GF-D8 (cell line): ENCODE measurements around the gene MED10.

Experiments
- DNase-seq: peaks from one replicate; lab custom pipeline; 2025; lab: John Stamatoyannopoulos, UW

MED10 gene

DNA sequence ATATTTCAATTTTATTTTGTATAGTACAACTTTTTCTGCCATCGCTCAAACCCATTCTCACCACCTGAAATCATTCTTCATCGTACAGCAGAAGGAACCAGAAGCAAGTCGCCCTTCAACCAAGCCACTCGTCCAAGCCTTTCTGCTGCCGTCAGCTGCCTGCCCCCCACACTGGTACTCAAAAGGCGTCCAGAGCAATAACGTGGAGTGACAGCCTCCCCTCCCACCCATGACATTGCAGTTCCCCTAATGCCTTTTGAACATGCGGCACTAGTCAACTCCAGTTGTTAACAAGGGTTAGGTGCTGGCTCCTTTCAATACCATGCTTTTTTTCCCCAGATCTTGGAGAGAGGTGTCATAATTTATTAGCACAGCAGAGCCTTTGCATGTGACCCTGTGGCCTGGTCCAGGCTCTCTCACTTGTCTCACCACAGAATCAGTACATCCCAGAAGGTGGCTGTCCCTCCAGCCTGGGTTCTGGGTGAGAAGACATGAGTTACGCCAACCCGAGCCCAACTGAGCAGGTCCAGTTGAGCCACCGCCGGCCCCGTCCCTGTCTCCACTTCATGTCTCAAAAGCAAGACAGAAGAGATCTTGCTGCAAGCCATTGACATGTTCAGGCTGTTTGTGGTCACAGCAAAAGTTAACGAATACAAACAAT is 20.4 kb upstream of the MED10 start:
- DNase-seq, result no peak

DNA sequence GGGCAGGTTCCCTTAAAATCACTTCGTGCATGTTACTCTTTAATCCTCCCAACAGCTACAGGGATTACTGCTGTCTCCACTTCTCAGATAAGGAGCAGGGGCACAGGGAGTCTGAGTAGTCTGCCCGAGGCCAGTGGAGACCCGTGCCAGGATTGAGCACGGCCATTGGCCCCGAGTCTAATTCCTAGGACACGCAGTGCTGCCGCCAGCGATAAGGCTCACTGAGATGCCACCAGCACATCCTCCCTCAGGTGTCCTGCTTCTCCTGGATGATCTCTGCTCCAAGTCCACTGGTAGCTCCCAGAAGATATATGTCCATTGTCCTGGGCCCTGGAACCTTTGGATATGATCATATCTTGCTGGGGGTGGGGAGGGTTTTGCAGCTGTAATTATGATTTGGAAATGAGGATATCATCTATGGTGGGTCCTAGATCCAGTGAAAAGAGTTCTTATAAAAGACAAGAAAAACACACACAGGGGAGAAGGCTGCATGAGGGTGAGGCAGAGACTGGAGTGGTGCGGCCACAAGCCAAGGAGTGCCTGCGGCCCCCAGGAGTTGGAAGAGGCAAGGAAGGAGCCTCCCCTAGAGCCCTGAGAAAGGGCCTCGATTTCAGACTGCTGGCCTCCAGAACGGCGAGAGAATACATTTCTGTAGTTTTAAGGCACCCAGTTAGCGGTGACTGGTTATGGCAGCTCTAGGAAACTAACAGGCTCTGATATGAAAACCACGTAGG is 19.4 kb upstream of the MED10 start:
- DNase-seq, result no peak

DNA sequence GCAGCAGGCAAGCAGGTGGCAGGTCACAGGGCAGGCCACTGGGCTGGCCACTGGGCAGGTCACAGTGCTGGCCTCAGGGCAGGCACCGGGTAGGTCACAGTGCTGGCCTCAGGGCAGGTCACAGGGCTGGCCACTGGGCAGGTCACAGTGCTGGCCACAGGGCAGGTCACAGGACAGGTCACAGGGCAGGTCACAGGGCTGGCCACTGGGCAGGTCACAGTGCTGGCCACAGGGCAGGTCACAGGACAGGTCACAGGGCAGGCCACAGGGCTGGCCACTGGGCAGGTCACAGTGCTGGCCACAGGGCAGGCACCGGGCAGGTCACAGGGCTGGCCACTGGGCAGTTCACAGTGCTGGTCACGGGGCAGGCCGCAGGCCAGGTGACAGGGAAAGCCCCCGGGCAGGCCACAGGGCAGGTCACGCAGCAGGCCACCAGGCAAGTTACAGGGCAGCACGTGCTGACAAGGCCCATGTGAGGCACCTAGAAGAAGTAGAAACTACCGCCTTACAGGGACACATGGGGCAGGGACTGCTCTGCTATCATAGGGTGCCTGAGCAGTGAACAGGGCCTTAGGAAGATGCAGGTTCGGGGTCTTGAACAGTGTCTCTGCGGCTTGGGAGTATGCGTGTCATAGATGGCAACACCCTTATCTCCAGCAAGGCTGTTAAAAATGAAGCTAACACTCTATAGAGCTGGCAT is 18.6 kb upstream of the MED10 start:
- DNase-seq, result no peak

DNA sequence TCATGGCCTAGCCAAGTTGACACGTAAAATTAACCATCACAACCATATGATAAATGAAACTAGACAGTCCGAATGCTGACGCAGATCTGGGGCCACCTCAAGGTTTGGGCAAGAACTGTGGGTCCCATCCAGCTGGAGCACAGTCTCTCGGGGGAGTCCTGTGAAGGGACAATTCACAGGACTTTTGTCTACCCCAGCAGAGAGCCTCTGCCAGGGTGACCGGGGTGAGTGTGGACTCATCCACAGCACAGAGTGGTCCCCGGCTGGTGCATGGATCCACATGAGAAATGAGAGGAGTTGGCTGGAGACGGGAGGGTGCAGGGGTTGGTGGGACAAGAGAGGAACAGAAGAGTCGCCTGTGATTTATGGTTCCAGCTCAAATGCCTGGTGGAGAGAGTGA is 17.7 kb upstream of the MED10 start:
- DNase-seq, result no peak

DNA sequence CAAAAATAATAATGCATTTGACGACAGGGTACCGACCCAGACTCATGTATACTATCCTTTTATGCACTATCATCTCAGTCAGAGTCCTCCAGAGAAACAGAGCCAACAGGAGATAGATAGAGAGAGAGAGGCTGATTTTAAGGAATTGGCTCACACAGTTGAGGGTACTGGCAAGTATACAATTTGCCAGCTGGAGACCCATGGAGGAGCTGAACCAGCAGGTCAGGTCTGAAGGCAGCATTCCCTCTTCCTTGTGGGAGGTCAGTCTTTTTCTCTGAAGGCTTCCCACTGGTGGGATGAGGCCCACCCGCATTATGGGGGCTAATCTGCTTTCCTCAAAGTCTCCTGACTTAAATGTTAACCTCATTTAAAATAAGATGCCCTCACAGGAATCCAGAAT is 17.3 kb upstream of the MED10 start:
- no peak for DNase-seq

DNA sequence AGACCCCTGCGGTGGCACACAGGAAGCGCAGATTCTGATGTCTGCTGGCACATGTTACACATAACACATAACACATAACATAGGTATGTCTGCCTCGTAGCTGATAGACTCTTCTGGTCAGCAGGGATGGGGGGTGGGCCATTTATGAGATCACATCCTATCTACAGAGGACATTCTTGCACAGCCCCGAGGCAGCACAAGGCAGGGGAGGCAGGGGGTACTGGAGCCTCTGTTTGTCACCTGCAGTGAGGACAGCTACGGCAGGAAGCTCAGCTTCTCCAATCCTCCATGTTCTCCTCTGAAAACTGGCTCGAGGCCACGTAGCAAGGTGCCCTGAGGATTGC is 16.7 kb upstream of the MED10 start:
- no peak for DNase-seq

DNA sequence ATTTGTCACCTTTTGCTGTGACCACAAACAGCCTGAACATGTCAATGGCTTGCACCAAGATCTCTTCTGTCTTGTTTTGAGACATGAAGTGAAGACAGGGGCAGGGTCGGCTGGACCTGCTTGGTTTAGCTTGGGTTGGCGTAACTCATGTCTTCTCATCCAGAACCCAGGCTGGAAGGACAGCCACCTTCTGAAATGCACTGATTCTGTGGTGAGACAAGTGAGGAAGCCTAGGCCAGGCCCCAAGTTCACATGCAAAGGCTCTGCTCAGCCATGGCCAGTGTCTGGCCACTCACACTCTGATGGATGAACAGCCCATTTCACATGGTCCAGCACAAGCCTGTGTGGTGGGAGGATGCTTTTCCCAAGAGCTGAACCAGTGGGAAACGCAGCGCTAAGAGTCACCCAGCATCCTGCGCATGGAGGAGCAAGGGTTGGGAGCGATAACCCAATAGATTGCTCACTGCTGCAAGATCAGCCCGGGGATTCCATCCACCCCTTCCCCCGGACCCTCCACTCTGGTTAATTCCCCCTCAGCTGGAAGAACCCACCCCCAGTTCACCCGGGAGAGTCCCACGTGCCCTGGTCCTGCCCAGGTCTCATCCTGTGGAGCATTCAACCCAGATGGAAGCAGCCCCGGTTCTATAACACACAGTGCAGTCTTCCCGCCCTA is 16.2 kb upstream of the MED10 start:
- no peak for DNase-seq

DNA sequence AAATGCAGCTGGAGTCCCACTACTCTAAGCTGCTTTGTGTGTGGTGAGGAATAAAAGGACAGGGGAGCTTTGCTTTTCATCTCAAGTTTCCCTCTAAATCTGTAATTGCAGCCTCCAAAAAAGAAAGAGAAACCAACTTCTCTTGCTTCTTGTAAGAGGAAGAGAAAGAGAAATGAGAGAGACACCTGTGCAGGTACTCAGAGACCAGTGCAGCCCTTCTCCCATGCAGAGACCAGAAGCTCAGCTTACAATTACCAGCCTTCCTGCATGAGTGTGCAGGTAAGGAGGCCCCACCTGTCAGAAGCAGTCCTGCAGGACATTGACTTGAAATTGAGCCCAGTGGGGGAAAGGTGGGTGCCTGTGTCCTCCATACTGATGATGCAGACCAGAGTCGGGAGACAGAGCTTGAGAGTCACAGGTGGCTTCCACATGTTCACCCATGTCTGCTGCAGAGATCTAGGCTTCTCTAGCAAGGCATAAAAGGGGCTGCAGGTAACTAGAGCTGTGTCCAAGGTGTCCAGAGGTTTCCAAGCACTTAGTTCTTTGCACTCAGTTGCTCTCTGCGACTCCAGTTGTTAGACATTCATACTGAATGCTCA is 15.3 kb upstream of the MED10 start:
- DNase-seq, result no peak

DNA sequence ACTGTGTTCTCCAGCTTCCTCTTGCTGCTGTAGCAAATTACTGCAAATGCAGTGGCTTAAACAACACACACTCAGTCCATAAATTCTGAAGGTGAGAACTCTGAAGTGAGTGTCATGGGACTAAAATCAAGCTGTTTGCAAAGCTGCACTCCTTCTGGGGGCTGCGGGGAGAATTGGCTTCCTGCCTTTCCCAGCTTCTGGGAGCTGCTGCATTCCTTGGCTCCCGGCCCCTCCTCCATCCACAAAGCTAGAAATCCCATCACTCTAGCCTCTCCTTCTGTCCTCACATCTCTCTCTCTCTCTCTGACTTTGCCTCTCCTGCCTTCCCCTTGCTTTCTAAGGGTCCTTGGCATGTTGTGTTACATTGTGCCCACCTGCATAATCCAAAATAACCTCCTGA is 14.2 kb upstream of the MED10 start:
- no peak for DNase-seq

DNA sequence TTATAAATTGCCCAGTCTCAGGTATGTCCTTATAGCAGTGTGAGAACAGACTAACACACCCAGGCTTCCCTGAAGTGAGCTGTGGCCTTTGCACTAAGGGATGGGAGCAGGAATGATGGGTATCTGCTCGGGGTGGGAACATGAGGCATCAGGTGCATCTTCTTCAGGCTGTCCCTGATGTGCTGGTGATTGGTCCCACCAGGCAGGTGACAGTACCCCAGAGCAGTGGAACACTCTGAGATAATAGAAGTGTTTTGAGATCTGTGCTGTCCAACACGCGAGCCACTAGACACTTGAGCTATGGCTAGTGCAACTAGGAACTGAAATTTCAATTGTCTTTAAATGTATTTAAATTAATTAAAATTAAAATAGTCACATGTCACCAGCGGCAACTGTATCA is 12.8 kb upstream of the MED10 start:
- DNase-seq, result no peak

DNA sequence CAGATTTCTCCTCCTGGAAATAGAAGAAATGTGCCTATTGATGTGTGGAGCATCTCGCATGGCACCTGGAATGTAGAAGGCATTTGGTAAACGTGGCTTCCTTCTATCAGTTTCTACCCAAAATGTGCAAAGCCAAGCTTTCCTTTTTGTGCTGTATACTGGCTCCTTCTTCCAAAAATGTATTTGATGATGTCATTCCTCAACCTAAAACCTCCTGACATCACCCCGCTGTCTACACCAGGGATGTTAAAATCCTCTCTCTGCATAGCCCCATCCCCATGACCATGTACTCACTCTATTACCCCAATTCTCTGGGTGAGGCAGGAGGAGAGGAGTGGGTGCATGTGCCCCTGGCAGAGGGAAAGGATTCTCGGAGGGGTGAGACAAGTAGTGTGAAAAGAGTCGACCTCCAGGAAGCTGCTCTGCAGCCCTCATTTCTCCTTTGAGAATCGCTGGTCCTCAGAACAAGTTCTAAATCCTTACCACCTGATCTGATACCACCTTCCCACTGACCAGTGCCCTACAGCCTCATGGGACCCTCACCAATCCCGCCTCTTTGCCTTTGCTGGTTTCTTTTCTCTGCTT is 11.7 kb upstream of the MED10 start:
- no peak for DNase-seq

DNA sequence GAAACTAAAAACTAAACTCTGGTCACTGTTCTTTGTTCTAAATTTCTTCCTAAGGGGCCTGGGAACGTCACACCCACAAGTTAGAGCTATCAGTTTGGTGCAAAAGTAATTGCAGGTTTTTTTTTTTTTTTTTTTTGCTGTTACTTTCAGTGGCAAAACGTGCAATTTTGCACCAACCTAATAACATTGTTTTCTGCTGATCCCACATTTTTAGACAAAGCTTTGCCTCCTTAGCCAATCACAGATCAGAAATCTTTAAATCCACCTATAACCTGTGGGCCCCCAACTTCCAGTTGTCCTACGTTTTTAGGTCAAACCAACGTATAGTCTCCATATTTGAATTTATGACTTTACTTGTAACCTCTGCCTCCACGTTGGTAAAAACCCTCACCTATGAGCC is 11.1 kb upstream of the MED10 start:
- no peak for DNase-seq

DNA sequence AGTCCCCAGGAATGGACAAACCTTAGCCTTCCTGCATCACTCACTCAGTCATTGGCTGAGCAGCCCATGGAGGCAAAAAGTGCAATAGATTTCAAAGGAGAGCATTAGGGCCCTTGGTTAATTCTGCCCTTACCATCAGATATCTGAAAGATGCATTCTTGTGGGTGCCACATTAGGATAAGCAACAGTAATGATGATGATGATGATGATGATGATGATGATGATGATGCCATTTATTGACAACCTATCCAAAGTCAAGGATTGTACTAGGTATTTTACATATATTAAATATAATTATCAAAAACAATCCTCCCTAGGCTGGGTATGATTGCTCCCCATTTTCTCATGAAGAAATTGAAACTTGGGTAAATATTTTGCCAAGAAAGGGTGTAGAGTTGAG is 9.6 kb upstream of the MED10 start:
- no peak for DNase-seq

DNA sequence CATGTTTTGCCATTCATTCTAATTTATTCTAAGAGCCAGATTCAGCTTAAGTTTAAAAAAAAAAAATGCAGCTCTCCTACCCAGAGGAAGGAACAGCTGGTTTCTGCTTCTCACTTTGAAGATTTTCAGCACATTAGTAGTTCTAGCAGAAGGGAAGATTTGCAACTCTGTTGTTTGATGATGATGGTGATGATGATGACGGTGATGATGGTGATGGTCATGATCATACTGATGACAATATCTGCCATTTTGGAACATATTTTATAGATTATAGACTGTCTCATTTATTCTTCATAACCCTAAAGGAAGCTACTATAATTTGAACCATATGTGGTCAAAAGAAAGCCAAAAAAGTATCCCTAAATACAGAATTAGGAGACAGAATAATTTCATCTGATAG is 7.9 kb upstream of the MED10 start:
- no peak for DNase-seq

DNA sequence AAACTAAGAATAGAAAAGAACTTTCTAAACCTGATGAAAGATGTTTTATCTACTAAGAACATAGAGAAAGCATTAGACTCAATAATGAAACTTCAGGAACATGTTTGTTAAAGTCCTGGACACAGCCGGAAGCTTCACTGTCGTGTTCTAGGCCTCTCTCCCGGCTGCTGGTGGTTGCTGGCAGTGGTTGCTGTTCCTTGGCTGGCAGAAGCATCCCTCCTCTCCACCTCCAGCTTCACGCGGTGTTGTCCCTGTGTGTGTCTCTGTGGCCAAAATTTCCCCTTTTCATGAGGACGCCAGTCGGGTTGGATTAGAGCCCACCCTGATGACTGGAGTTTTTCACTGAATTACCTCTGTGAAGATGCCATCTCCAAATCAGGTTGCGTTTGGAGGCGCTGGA is 6.5 kb upstream of the MED10 start:
- no peak for DNase-seq

DNA sequence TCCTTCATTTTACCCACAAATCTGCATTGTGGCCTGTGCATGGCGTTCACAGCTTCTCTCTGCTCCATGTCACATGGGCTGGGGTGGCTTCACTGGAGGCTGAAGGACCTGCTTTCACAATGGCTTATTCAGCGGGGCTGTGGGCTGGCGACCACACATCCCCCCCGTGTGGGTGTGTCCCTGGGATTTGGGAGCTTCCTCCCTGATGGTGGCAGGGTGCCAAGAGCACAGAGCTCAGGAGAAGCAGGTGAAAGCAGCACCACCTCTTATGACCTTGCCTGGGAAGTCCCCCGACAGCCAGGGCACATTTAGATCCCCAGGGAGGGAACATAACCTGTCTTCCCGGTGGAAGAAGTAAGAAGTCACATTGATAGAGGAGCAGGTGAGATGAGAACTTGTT is 5.0 kb upstream of the MED10 start:
- DNase-seq, result no peak

DNA sequence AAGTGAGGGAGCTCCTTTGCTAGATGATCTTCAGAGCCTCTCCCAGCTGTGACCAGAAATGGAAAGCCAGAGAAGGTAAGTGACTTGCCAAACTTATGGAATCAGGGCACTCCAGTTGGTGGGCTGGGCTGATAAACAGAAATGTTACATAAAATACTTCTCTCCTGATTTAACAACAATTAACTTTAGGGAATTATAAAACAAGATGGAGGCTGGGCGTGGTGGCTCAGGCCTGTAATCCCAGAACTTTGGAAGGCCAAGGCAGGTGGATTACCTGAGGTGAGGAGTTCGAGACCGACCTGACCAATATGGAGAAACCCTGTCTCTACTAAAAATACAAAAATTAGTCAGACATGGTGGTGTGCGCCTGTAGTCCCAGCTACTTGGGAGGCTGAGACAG is 899 bp upstream of the MED10 start:
- DNase-seq, result no peak

DNA sequence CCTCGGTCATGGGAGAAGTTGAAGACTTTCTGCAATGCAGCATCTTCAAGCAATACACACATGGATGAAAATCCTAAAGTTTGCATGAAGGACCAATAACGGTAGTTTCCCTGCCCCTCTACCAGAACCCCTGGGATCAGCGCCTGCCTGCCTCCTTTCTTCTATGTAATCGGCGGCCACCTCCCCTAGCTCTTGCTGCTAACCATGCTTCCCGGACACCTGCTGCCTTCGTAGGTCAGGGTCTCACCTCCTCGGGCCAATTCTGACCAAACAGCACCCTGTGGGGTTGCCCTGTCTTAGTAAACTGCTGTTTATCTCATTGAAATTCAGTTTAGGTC is 388 bp upstream of the MED10 start:
- DNase-seq, result no peak

DNA sequence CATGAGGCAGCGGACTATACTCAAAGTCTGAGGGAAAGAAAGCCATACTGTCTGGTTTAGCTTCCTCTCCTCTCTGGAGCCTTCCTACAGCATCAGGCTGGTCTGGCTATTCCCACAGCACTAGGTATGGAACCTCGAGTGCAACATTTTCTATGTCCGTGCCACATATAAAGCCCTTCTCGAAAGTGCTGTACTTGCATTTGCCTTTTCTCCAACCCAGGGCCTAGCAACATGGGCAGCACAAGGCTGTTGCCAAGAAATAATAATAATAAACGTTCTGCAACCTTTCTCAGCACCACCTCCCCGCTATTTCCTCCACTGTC is 804 bp downstream of the MED10 start:
- DNase-seq, result no peak

DNA sequence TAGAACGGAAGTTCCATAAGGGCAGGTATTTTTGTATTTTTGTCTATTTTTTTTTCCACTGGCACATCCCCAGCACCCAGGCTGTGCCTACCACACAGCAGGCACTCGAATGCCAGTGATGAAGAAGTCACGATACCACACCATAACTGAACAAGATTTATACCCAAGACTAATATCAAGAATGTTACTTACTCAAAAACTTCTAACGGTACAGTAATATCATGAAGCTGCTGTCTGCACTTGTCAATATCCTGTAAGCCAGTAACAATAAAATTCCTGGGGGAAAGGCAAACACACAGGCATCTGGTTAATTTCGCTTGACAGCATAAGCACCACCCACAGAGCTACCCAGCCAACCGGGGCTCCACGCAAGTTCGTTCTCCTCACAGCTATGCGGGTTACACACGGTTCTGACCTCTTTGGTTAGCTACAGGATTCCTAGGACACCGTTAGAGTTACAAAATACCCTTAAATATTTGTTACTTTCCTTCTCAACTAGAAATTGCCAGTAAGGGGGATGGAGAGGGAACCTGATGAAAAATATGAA is 1.3 kb downstream of the MED10 start:
- DNase-seq, result no peak

DNA sequence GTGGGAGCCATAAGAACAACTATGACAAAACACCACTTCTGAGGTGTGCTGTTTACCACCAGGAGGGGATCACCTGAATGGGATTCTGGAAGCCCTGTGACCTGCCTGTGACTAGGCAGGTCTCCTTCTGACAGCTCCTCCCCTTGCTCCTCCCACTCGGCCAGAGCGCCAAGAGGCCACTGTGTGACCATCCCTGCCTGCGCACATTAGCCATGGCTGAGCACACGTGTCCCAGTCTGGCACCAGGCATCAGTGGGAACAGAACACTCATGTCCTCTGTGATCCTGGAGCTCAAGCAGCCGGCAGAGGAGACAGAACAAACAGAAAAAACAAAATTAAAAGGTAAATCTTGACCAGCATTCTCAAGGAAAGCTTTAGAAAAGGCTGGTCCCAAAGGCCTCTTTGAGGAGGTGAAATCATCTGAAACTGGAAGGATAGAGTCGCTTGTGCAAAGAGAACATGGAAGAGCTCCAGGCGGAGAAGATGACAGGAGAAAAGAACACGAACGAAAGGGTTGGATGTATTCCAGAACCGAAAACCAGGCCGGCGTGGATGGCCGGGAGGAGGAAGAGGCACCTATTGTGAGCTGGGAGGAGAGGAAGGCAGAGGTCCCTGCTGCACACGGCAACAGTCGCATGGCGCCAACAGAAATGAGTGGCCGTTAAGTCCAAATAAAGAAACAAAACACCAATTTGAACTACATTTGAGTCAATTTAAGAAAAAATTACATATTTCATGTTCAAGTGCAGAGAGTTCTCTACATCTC is 5.1 kb downstream of the MED10 start:
- DNase-seq, result no peak
